HG02759 (cell line): ENCODE results near the gene FKBP1C.
A peak's percentile ranks its signal among the peaks of the same experiment; 100 is the strongest.

ENCODE experiments used
- ATAC-seq: cut with Tn5 transposase; IDR thresholded peaks from one replicate; pipeline ENCODE4 v1.9.1; 2021; ENCODE audit warnings: mild to moderate bottlenecking, moderate library complexity; ENCODE audit not compliant: unreplicated experiment

FKBP1C gene

DNA sequence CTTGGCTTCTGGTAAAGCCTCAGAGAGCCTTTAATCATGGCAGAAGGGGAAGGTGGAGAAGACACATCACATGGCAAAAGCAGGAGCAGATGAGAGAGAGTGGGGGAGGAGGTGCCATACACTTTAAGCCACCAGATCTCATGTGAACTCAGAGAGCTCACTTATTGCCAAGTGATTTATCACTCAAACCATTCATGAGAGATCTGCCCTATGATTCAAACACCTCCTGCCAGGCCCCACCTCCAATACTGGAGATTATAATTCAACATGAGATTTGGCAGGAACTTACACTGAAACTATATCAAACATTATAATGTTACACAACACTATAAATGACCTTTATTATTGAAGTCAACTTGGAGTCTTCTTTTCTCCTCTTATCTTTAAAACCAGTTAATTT lies 47.9 kb downstream of the FKBP1C start:
- no peak for ATAC-seq

DNA sequence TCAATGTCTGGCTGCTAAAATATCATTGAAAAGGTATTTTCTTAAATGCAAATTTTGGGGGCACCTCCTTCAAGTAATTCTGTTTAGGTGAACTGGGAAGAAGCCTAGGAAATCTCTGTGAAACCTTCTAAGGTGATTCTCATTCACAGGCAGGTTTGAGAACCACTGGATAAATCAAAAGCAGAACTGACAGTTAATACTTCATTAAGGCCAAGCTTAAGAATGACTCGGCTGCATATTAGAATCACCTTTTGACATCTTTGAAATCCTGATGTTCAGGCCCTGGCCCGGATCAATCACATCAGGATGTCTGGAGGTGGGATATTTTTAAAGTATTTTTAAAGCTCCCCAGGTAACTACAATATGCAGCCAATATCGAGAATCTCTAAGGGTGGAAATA lies 50.6 kb downstream of the FKBP1C start:
- peak; percentile 73 for ATAC-seq
